Fibroblast of the aortic adventitia (primary cell): Measurements from ENCODE around the gene OR2Z1. TPM values are rescaled to one million over a fixed set of nuclear protein-coding genes. Genes with fewer than 3 reads are reported as not detected.
"Not testable (repeated sequence)": the region's sequence is repeated elsewhere in the genome, so short reads cannot be mapped to it uniquely, and the experiment has no call there.

ENCODE experiments used
- DNase-seq: peaks from one replicate; pipeline ENCODE4 v3.0.0-alpha.2; 2010; ENCODE audit warnings: low read depth
- H3K4me3 ChIP-seq: 2 replicates; pipeline ENCODE4 v1.5.1; 2011; ENCODE audit warnings: low read depth, mild to moderate bottlenecking, control low read depth, low read length, moderate library complexity
- small RNA-seq: library from RNA; depleted of rRNA; stranded (forward); fragments of <200 nt; gene quantifications from one replicate; pipeline ENCODE3, GENCODE V24; 2012
- total RNA-seq: library from RNA; depleted of rRNA; stranded (reverse); fragments of >200 nt; gene quantifications from 2 replicates; pipeline ENCODE4 v1.2.3, GENCODE V29; 2012; ENCODE audit warnings: low replicate concordance
- TF ChIP-seq, protein P1 (sequence below): IDR thresholded peaks from 2 replicates; pipeline ENCODE4 v1.5.1; 2011; ENCODE audit warnings: mild to moderate bottlenecking, low read length, control low read depth, inconsistent platforms; ENCODE audit not compliant: insufficient read depth

The OR2Z1 gene
- total RNA-seq, 1 donor: not detected

DNA sequence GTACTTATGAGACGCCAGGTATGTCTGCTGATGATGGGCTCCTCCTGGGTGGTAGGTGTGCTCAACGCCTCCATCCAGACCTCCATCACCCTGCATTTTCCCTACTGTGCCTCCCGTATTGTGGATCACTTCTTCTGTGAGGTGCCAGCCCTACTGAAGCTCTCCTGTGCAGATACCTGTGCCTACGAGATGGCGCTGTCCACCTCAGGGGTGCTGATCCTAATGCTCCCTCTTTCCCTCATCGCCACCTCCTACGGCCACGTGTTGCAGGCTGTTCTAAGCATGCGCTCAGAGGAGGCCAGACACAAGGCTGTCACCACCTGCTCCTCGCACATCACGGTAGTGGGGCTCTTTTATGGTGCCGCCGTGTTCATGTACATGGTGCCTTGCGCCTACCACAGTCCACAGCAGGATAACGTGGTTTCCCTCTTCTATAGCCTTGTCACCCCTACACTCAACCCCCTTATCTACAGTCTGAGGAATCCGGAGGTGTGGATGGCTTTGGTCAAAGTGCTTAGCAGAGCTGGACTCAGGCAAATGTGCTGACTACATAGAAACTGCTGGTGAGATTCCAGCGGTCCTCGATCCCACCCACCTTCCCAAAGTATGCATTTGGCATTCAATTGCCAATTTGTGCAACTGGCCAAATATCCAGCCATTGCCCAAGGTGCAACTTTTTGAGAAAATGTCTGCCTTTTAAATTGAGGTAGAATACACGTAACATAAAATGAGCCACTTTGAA is 10.2 kb downstream of the OR2Z1 start:
- H3K4me3 ChIP-seq: no peak overlapping the region
- TF ChIP-seq, protein P1, sequence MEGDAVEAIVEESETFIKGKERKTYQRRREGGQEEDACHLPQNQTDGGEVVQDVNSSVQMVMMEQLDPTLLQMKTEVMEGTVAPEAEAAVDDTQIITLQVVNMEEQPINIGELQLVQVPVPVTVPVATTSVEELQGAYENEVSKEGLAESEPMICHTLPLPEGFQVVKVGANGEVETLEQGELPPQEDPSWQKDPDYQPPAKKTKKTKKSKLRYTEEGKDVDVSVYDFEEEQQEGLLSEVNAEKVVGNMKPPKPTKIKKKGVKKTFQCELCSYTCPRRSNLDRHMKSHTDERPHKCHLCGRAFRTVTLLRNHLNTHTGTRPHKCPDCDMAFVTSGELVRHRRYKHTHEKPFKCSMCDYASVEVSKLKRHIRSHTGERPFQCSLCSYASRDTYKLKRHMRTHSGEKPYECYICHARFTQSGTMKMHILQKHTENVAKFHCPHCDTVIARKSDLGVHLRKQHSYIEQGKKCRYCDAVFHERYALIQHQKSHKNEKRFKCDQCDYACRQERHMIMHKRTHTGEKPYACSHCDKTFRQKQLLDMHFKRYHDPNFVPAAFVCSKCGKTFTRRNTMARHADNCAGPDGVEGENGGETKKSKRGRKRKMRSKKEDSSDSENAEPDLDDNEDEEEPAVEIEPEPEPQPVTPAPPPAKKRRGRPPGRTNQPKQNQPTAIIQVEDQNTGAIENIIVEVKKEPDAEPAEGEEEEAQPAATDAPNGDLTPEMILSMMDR: no peak
- DNase-seq: no peak

- TF ChIP-seq, protein P1: no peak
- H3K4me3 ChIP-seq: no peak overlapping the region
- DNase-seq: no peak
Observed at GRCh38 chr19:8738377-8738776, 16.9 kb downstream of the OR2Z1 start.

DNA sequence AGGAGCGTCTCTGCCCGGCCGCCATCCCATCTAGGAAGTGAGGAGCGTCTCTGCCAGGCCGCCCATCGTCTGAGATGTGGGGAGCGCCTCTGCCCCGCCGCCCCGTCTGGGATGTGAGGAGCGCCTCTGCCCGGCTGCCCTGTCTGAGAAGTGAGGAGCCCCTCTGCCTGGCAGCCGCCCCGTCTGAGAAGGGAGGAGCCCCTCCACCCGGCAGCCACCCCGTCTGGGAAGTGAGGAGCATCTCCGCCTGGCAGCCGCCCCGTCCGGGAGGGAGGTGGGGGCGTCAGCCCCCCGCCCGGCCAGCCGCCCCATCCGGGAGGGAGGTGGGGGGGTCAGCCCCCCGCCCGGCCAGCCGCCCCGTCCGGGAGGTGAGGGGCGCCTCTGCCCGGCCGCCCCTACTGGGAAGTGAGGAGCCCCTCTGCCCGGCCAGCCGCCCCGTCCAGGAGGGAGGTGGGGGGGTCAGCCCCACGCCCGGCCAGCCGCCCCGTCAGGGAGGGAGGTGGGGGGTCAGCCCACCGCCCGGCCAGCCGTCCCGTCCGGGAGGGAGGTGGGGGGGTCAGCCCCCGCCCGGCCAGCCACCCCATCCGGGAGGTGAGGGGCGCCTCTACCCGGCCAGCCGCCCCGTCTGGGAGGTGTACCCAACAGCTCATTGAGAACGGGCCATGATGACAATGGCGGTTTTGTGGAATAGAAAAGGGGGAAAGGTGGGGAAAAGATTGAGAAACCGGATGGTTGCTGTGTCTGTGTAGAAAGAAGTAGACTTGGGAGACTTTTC is 18.0 kb downstream of the OR2Z1 start:
- not testable (repeated sequence) for DNase-seq, H3K4me3 ChIP-seq

- H3K4me3 ChIP-seq, DNase-seq: not testable (repeated sequence)
Observed at GRCh38 chr19:8767257-8767656, 45.8 kb downstream of the OR2Z1 start.

GRCh38 chr19:8769265-8769664 is 47.8 kb downstream of the OR2Z1 start:
- not testable (repeated sequence) for DNase-seq, H3K4me3 ChIP-seq

DNA sequence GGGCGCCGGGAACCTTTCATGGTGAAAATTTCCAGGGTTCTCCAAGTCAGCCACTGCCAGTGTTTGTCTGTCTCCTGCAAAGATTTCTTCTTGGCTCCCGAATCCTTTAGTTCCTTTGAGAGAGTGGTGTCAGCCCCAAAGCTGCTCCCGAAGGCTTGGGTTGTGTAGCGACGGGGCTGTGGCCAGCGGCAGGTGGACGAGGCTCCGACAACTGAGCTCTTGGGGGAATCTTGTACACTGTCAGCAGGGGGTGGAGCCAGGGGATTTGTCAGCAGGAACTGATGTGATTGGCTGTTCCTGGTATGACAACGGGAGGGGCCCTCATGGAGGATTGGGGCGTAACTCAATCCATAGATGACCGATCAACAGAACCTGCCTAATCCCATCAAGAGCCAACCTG is 52.2 kb downstream of the OR2Z1 start:
- DNase-seq, H3K4me3 ChIP-seq: not testable (repeated sequence)

Small RNA genes lying within 50 kb of the gene (small RNA-seq; reads per million reads assigned to genes)
- not detected for gene AC012616.1

Other genes starting within 250 kb of the OR2Z1 start
- not detected in 2 replicates for gene PRAM1, start 219.0 kb upstream of the OR2Z1 start, total RNA-seq
- 4.4 and 6.4 TPM in 2 replicates for gene ZNF414, start 207.5 kb upstream of the OR2Z1 start, total RNA-seq
- 0.09 and 0.41 TPM in 2 replicates for gene MYO1F, start 144.2 kb upstream of the OR2Z1 start, total RNA-seq
- 15.8 and 18.5 TPM in 2 replicates for gene ADAMTS10, start 110.9 kb upstream of the OR2Z1 start, total RNA-seq
- gene NFILZ, start 91.0 kb upstream of the OR2Z1 start, total RNA-seq: not detected in 2 replicates
- gene ACTL9, start 22.8 kb upstream of the OR2Z1 start, total RNA-seq: not detected in 2 replicates
- gene ZNF558, start 110.7 kb downstream of the OR2Z1 start, total RNA-seq: 17.9 and 25.3 TPM in 2 replicates
- gene MBD3L1, start 110.7 kb downstream of the OR2Z1 start, total RNA-seq: not detected in 2 replicates